ENCODE measurements around the gene MXI1. TPM values are rescaled to one million over a fixed set of nuclear protein-coding genes. Genes with fewer than 3 reads are reported as not detected.

MXI1 gene
- total and polyA plus RNA-seq, 9 donors: 41.9 to 100 (median 63.5) TPM

DNA sequence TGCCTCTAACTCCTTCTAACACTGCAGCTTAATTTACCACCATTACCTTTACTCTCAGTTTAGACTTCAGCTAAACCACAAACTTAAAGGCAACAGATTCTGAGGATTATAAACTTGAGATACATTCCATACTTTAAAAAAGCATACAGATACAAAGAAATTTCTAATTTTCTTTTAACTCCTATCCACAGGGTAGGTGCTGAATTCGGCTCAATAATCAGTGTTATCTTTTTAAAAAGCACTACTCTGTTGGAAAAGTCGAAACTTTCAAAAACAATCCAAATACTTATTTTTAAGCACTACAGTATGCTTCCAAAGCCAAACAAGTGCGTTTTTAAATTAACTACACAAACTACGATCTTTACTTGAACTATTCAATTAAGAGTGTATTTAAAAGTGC, 96.3 kb downstream of the MXI1 start:
- intact Hi-C loops (cut with DNase I): loop anchor here in 1 of 4 donors (5.0 kb wide), 1 partner anchor 249 kb away; no protein-coding TSS in a partner anchor
- H3K27me3 ChIP-seq: no peaks in the 10 kb centered on the region
- no peaks in the 10 kb centered on the region for H3K4me1 ChIP-seq (ENCODE audit: insufficient read depth)
- H3K9me3 ChIP-seq: no peaks in the 10 kb centered on the region
- H3K36me3 ChIP-seq: no peaks in the 10 kb centered on the region
- peak overlapping the region; percentile 96 for H3K4me3 ChIP-seq
- TF ChIP-seq, protein P1, sequence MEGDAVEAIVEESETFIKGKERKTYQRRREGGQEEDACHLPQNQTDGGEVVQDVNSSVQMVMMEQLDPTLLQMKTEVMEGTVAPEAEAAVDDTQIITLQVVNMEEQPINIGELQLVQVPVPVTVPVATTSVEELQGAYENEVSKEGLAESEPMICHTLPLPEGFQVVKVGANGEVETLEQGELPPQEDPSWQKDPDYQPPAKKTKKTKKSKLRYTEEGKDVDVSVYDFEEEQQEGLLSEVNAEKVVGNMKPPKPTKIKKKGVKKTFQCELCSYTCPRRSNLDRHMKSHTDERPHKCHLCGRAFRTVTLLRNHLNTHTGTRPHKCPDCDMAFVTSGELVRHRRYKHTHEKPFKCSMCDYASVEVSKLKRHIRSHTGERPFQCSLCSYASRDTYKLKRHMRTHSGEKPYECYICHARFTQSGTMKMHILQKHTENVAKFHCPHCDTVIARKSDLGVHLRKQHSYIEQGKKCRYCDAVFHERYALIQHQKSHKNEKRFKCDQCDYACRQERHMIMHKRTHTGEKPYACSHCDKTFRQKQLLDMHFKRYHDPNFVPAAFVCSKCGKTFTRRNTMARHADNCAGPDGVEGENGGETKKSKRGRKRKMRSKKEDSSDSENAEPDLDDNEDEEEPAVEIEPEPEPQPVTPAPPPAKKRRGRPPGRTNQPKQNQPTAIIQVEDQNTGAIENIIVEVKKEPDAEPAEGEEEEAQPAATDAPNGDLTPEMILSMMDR (IDR thresholded peaks at IDR 0.05): no peak
- TF ChIP-seq POLR2A (IDR thresholded peaks at IDR 0.05) (no peak), EP300 (IDR thresholded peaks at IDR 0.05) (no peak)
- WGBS, 3 donors: 1 to 5% (median 1%) methylated on average over 4 of the region's 4 CpGs
- no peak overlapping the region for H3K27ac ChIP-seq
- DNase-seq: no peak

- Histone ChIP-seq H3K4me3 (peak overlapping the region; percentile 96), H3K9me3 (no peaks in the 10 kb centered on the region), H3K36me3 (no peaks in the 10 kb centered on the region), H3K27ac (peak overlapping the region; percentile 30 to 84), H3K4me1 (ENCODE audit: insufficient read depth) (no peaks in the 10 kb centered on the region), H3K27me3 (no peaks in the 10 kb centered on the region)
- WGBS, 3 donors: 0 to 1% (median 1%) methylated on average over 38 to 42 of the region's 42 CpGs
- intact Hi-C loops (cut with DNase I): loop anchor here in 1 of 4 donors (5.0 kb wide), 1 partner anchor 248 kb away; no protein-coding TSS in a partner anchor
- DNase-seq: no peak
- TF ChIP-seq, protein P1 (IDR thresholded peaks at IDR 0.05): no peak
- TF ChIP-seq EP300 (IDR thresholded peaks at IDR 0.05) (no peak), POLR2A (IDR thresholded peaks at IDR 0.05) (no peak)
Observed at GRCh38 chr10:110304394-110304779, 97.0 kb downstream of the MXI1 start.

GRCh38 chr10:110304780-110305421, 97.5 kb downstream of the MXI1 start, which contains the start of gene SMNDC1:
SMNDC1 (minus strand) TSS chr10:110304920; CDS start chr10:110303587, 1,333 bp downstream.
- intact Hi-C loops (cut with DNase I): loop anchor here in 1 of 4 donors (5.0 kb wide), 1 partner anchor 247 kb away; no protein-coding TSS in a partner anchor
- peak; percentile 97 to 99 (median 99) for DNase-seq

GRCh38 chr10:110305767-110306451, 98.5 kb downstream of the MXI1 start:
- no peaks in the 10 kb centered on the region for H3K4me1 ChIP-seq (ENCODE audit: insufficient read depth)
- no peaks in the 10 kb centered on the region for H3K9me3 ChIP-seq
- peak; percentile 18 to 56 (median 25) for DNase-seq
- peak overlapping the region; percentile 96 for H3K4me3 ChIP-seq
- no peaks in the 10 kb centered on the region for H3K36me3 ChIP-seq
- 32 to 43% (median 38%) methylated on average over 17 of the region's 17 CpGs for WGBS, 3 donors
- intact Hi-C loops (cut with DNase I): no loop called here
- H3K27ac ChIP-seq: peak overlapping the region in 1 of 2 donors; percentile 84
- TF ChIP-seq, protein P1 (IDR thresholded peaks at IDR 0.05): peak; percentile 19 to 69 (median 67)
- no peak for TF ChIP-seq POLR2A (IDR thresholded peaks at IDR 0.05)
- no peaks in the 10 kb centered on the region for H3K27me3 ChIP-seq

More at GRCh38 chr10:110304780-110305421, 97.5 kb downstream of the MXI1 start, which contains the start of gene SMNDC1:
- Histone ChIP-seq H3K9me3 (no peaks in the 10 kb centered on the region), H3K4me1 (ENCODE audit: insufficient read depth) (no peaks in the 10 kb centered on the region), H3K36me3 (no peaks in the 10 kb centered on the region), H3K27ac (peak within 1 kb of the TSS; percentile 66 to 84), H3K4me3 (peak within 1 kb of the TSS; percentile 96), H3K27me3 (no peaks in the 10 kb centered on the region)
- 0 to 1% (median 1%) methylated on average over 41 to 42 of the region's 42 CpGs for WGBS, 3 donors
- TF ChIP-seq POLR2A (IDR thresholded peaks at IDR 0.05) (peak; percentile 56), EP300 (IDR thresholded peaks at IDR 0.05) (peak; percentile 11)
- TF ChIP-seq, protein P1 (IDR thresholded peaks at IDR 0.05): no peak
